ENCODE data around the gene CAMTA1.

GRCh38 chr1:6914706-6915105 is 129.5 kb downstream of the CAMTA1 start:
- TF ChIP-seq CTCF (IDR thresholded peaks at IDR 0.05; ENCODE audit: borderline replicate concordance, extremely low read depth, low read length, poor library complexity, severe bottlenecking) (no peak), EZH2 (IDR thresholded peaks at IDR 0.05; ENCODE audit: borderline replicate concordance, low read depth, low read length, severe bottlenecking) (no peak)

All from DND-41 (cell line).